Natural killer cell (primary cell): ENCODE measurements around the gene TIMELESS. TPM values are rescaled to one million over a fixed set of nuclear protein-coding genes. Genes with fewer than 3 reads are reported as not detected.

ENCODE experiments used
- ATAC-seq, 3 donors: fragments of 150-1000 bp in 2 of 3; fragments of 200-7000 bp in 1 of 3; cut with Tn5 transposase; 1 replicate in 1 of 3; 2 replicates in 2 of 3; pipeline ENCODE4 v1.10.0; 2021; ENCODE audit warnings: mild to moderate bottlenecking in 2 of 3, moderate library complexity in 2 of 3
- DNase-seq, 2 donors: peaks; one replicate each; pipeline versions ENCODE4 v3.0.0 to v3.0.0-alpha.2; 2013 to 2021; ENCODE audit warnings: mixed read lengths in 1 of 2
- H3K27ac ChIP-seq: one replicate; pipeline ENCODE4 v1.5.1; 2013; ENCODE audit warnings: mild to moderate bottlenecking, low read length
- H3K27me3 ChIP-seq: one replicate; pipeline ENCODE4 v1.6.1; 2013; ENCODE audit warnings: low read length; ENCODE audit not compliant: control insufficient read depth, insufficient read depth
- H3K36me3 ChIP-seq: one replicate; pipeline ENCODE4 v1.6.1; 2013; ENCODE audit warnings: low read length; ENCODE audit not compliant: control insufficient read depth, insufficient read depth
- H3K4me1 ChIP-seq: one replicate; pipeline ENCODE4 v1.6.1; 2013; ENCODE audit warnings: low read length; ENCODE audit not compliant: control insufficient read depth, insufficient read depth
- H3K4me3 ChIP-seq: one replicate; pipeline ENCODE4 v1.5.1; 2013; ENCODE audit warnings: low read length
- H3K9me3 ChIP-seq: one replicate; pipeline ENCODE4 v1.6.1; 2013; ENCODE audit warnings: low read length; ENCODE audit not compliant: control insufficient read depth, insufficient read depth
- H3K27ac Mint-ChIP-seq, 2 donors: one replicate each; pipeline ENCODE4 v1.8.0; 2022; ENCODE audit warnings: mild to moderate bottlenecking in 2 of 2, mixed read lengths in 2 of 2, moderate library complexity in 1 of 2
- H3K27me3 Mint-ChIP-seq, 2 donors: one replicate each; pipeline ENCODE4 v1.8.0; 2022; ENCODE audit warnings: low read depth in 2 of 2, mixed read lengths in 2 of 2
- H3K36me3 Mint-ChIP-seq: one replicate; pipeline ENCODE4 v1.8.0; 2022; ENCODE audit warnings: mixed read lengths
- H3K4me1 Mint-ChIP-seq, 2 donors: one replicate each; pipeline ENCODE4 v1.8.0; 2022; ENCODE audit warnings: mixed read lengths in 2 of 2
- H3K4me3 Mint-ChIP-seq: one replicate; pipeline ENCODE4 v1.8.0; 2022; ENCODE audit warnings: mild to moderate bottlenecking, moderate library complexity, mixed read lengths
- H3K9me3 Mint-ChIP-seq, 2 donors: one replicate each; pipeline ENCODE4 v1.8.0; 2022; ENCODE audit warnings: mixed read lengths in 2 of 2
- CTCF ChIP-seq: fragments of 200-600 bp; IDR thresholded peaks from one replicate; pipeline ENCODE4 v1.8.0; 2022; ENCODE audit warnings: antibody characterized with exemption
- WGBS: methylation state at CpG from one replicate; pipeline ENCODE4 v1.1.7; 2013; ENCODE audit warnings: missing lambda C conversion rate; ENCODE audit not compliant: insufficient coverage; 5-methylcytosine and 5-hydroxymethylcytosine counted together
- intact Hi-C: fragments of 100-400 bp; cut with micrococcal nuclease; formaldehyde crosslinking; loops from one replicate; pipeline ENCODE4 v1.14.2; 2022
- total RNA-seq, 4 donors: library from RNA; stranded (reverse); fragments of 120-200 nt in 1 of 4; gene quantifications; one replicate each; pipeline versions ENCODE4 v1.2.3 to v1.2.4, GENCODE V29; 2013 to 2022

TIMELESS gene
- total RNA-seq, 3 donors from 2014 or later (not counting 1 experiment from before 2014, with no cell fraction given), result 11.1 to 12.3 (median 11.7) TPM

DNA sequence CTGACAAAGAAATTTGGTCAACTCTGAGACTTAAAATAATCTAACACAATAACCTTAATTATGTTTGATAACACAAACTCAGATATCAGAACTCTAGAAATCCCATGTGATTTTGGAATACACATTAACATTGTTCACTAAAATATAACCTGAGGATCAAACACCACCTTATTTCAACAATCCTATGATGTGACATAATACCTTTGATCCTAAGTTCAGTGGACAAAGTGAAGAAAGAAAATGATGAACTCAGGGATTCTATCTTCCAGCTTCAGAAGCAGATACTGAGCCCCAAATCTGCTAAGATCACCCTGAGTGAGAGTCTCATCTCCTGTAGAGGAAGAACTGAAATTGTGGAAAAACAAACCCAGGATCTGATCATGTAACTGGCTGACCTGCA lies 50.9 kb downstream of the TIMELESS start:
- intact Hi-C loops, result no loop called here
- no peak for TF ChIP-seq CTCF
- no peaks in the 10 kb centered on the region for H3K4me1 ChIP-seq
- H3K27me3 Mint-ChIP-seq, result peaks cover 2 to 6% of the 10 kb centered on the region in 2 donors
- H3K27me3 ChIP-seq, result no peaks in the 10 kb centered on the region
- no peaks in the 10 kb centered on the region for H3K36me3 ChIP-seq
- no peaks in the 10 kb centered on the region for H3K9me3 ChIP-seq
- H3K36me3 Mint-ChIP-seq, result no peaks in the 10 kb centered on the region
- H3K4me3 Mint-ChIP-seq, result no peak overlapping the region
- no peaks in the 10 kb centered on the region for H3K9me3 Mint-ChIP-seq
- no peaks in the 10 kb centered on the region for H3K4me1 Mint-ChIP-seq
- H3K4me3 ChIP-seq, result no peak overlapping the region
- H3K27ac Mint-ChIP-seq, result no peak overlapping the region
- DNase-seq (no peak), ATAC-seq (no peak)
- no peak overlapping the region for H3K27ac ChIP-seq

DNA sequence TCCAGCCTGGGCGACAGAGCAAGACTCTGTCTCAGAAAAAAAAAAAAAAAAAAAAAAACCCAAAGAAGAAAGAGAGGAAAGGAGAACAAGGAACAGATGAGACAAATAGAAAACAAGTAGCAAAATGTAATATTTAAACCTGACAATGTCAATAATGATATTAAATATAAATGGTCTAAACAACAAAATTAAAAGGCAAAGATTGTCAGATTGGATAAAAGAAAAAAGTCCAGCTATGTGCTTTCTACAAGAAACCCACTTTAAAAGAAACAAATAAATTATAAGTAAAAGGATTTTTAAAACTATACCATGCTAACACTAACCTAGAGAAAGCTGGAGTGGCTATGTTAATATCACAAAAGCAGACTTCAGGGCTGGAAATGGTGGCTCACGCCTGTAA lies 56.9 kb downstream of the TIMELESS start:
- no peaks in the 10 kb centered on the region for H3K9me3 ChIP-seq
- no peak for TF ChIP-seq CTCF
- no peaks in the 10 kb centered on the region for H3K27me3 ChIP-seq
- H3K27ac Mint-ChIP-seq, result no peak overlapping the region
- H3K4me1 ChIP-seq, result no peaks in the 10 kb centered on the region
- no peaks in the 10 kb centered on the region for H3K36me3 ChIP-seq
- ATAC-seq (no peak), DNase-seq (no peak)
- H3K27me3 Mint-ChIP-seq, result peaks cover 0 to 3% of the 10 kb centered on the region in 2 donors
- no peaks in the 10 kb centered on the region for H3K36me3 Mint-ChIP-seq
- no peaks in the 10 kb centered on the region for H3K9me3 Mint-ChIP-seq
- 100% methylated on average over 1 of the region's 2 CpGs for WGBS
- intact Hi-C loops, result no loop called here
- no peak overlapping the region for H3K4me3 Mint-ChIP-seq
- H3K4me1 Mint-ChIP-seq, result no peaks in the 10 kb centered on the region
- H3K4me3 ChIP-seq, result no peak overlapping the region
- no peak overlapping the region for H3K27ac ChIP-seq

- Mint-ChIP-seq H3K27me3 (peaks cover 0 to 3% of the 10 kb centered on the region in 2 donors), H3K4me1 (no peaks in the 10 kb centered on the region), H3K4me3 (no peak overlapping the region), H3K9me3 (no peaks in the 10 kb centered on the region), H3K27ac (no peak overlapping the region), H3K36me3 (no peaks in the 10 kb centered on the region)
- Histone ChIP-seq H3K9me3 (no peaks in the 10 kb centered on the region), H3K4me1 (no peaks in the 10 kb centered on the region), H3K27me3 (no peaks in the 10 kb centered on the region), H3K36me3 (no peaks in the 10 kb centered on the region), H3K4me3 (no peak overlapping the region), H3K27ac (no peak overlapping the region)
- 100% methylated on average over 1 of the region's 1 CpG for WGBS
- intact Hi-C loops, result no loop called here
- DNase-seq, result no peak
- ATAC-seq, result no peak
- no peak for TF ChIP-seq CTCF
Observed at GRCh38 chr12:56391721-56392120, 57.5 kb downstream of the TIMELESS start.

DNA sequence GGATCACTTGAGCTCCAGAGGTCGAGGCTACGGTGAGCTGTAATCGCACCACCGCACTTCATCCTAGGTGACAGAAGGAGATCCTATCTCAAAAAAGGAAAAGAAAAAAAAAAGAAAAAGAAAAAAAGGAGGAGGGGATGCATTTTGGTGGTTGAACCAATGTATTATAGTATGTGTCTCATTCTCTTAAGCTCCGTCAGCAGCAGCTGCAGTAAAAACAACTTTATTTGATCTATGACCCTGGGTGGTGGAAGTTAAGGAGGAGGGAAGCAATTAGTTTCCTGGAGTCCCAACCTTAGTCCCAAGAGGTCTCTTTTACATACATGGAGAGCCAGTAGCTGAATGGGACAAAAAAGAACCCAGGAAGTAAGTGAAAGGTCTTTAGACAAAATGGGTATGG lies 59.8 kb downstream of the TIMELESS start:
- 92% methylated on average over 5 of the region's 5 CpGs for WGBS
- no peak overlapping the region for H3K4me3 Mint-ChIP-seq
- no peak overlapping the region for H3K27ac ChIP-seq

More for the DNA sequence above, 59.8 kb downstream of the TIMELESS start:
- no peak for TF ChIP-seq CTCF
- Mint-ChIP-seq H3K36me3 (no peaks in the 10 kb centered on the region), H3K27ac (no peak overlapping the region), H3K9me3 (no peaks in the 10 kb centered on the region), H3K4me1 (no peaks in the 10 kb centered on the region), H3K27me3 (peaks cover 0 to 3% of the 10 kb centered on the region in 2 donors)
- Histone ChIP-seq H3K36me3 (no peaks in the 10 kb centered on the region), H3K9me3 (no peaks in the 10 kb centered on the region), H3K27me3 (no peaks in the 10 kb centered on the region), H3K4me3 (no peak overlapping the region), H3K4me1 (no peaks in the 10 kb centered on the region)
- intact Hi-C loops, result no loop called here
- no peak for ATAC-seq
- DNase-seq, result no peak
